Globus pallidus (tissue), 1 donor: ENCODE results near the gene TNS3.
"Not testable (repeated sequence)": the region's sequence is repeated elsewhere in the genome, so short reads cannot be mapped to it uniquely, and the experiment has no call there.

Source experiments
- DNase-seq: peaks from one replicate; pipeline ENCODE4 v3.0.0-alpha.2; 2015; ENCODE audit warnings: low spot score

The TNS3 gene

GRCh38 chr7:47581804-47582763 is at the start of gene TNS3:
Gene TNS3, minus strand, starts transcription at chr7:47582111. Its CDS starts 142,475 bp downstream, at chr7:47439636.
- DNase-seq: no peak

- DNase-seq: no peak
These were observed 49.8 kb upstream of the TNS3 start for GRCh38 chr7:47631711-47632110.

GRCh38 chr7:47627580-47628283 is 45.8 kb upstream of the TNS3 start:
- no peak for DNase-seq

DNA sequence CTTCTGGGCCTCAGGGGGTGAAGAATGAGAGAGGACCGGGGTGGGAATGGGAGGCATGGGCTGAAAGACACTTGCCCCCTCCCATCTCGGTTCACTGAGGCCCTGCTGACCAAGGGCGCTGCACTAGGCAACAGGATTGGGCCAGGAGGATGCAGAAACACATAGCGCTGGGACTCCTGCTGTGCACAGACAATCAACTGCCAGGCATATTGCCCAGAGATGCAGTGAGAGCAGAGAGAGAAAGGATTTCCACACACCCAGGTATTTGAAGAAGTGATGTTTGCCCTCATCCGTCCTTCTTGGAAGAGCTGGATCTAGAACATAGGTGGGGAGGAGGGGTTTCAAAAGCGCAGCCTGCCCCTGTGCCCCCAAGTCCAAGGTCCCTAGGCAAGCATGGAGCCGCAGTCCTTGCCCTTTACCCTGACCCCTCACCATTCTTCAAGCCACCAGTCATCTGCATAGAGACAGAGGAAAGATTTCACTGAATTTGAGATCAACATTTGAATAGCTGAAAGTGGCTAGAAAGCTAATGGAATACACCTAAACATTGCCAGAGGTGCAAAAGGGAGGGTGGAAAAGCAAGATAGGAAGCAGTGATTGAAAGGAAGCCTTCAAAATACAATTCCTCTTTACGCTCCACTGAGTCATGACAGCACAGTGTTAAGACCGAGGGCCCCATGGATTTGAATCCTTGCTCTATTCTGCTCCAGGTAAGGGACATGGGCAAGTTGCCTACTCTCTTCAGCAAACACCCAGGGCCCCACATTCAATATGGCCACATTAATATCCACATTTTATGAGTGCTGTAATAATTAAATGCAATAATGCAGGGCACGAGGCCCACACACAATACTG is 44.2 kb upstream of the TNS3 start:
- DNase-seq: no peak

DNA sequence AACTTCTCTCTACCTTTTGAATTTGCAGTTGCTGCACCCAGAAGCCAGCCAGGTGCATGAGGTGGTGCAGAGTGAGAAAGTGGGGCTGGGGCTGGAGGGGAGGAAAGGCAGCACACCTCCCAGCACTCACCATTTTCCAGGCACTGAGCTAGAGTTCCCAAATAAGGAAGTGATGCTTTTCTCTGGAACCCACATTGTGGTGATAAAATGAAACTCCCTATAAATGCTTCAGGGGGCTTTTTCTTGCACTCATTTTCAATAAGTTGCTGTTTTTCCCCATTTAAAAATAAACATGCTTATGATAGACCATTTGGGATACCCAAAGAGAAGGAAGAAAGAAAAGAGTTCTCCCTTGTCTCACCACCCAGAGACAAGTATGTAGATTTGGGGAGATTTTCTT is 42.8 kb upstream of the TNS3 start:
- no peak for DNase-seq

GRCh38 chr7:47622946-47623640 is 41.2 kb upstream of the TNS3 start:
- DNase-seq: no peak

DNA sequence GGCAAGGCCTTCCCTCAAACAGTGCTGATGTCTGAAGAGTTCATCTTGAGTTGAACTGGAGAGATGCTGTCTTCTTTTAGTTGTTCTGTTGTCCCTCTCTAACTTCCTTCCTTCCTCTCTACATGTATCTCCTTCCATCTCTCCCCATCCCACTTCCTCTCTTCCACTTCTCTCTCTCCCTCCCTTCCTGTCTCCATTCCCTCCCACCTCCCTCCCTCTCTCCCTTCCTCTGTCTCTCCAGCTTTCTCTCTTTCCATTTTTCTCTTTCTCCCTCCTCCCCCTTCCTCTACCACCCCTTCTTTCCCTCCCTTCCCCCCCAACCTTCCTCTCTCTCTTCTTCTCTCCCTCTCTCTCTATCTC is 40.7 kb upstream of the TNS3 start:
- DNase-seq: no peak

- DNase-seq: no peak
These were observed 40.2 kb upstream of the TNS3 start for GRCh38 chr7:47621979-47622561.

DNA sequence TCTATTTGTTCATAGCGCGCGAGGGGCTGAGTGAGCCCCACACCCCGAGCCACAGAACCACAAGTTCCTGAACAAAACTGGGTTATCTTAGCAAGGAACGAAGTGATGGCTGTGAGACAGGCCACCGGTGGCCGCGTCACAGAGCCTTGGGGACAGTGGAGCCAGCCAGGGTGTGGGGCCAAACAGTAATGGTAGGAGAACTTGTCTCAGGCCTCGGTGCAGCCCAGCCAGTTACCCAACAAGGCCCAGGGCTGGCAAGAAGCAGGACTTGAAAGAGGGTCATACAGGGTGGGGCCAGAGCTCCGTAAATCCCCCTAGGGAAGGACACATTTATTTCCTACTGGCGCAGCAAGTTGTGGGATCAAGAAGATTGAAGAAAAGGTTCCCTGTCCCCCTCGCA is 39.4 kb upstream of the TNS3 start:
- DNase-seq: no peak

GRCh38 chr7:47619806-47620205 is 37.9 kb upstream of the TNS3 start:
- DNase-seq: no peak

DNA sequence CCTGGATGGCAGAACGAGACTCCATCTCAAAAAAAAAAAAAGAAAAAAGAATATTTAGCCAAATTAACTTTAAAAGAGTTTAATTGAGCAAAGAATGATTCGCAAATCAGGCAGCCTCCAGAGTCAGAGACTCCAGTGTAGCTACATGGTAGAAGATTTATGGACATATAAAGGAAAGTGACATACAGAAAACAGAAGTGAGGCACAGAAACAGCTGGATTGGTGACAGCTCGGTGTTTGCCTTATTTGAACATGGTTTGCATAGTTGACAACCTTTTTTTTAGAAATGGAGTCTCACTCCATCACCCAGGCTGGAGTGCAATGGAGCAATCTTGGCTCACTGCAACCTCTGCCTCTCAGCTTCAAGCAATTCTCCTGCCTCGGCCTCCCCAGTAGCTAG is 35.2 kb upstream of the TNS3 start:
- DNase-seq: no peak

GRCh38 chr7:47614450-47614849 is 32.5 kb upstream of the TNS3 start:
- DNase-seq: no peak

- no peak for DNase-seq
These were observed 29.2 kb upstream of the TNS3 start for GRCh38 chr7:47611045-47611511.

- DNase-seq: no peak
These were observed 28.7 kb upstream of the TNS3 start for GRCh38 chr7:47610506-47611044.

DNA sequence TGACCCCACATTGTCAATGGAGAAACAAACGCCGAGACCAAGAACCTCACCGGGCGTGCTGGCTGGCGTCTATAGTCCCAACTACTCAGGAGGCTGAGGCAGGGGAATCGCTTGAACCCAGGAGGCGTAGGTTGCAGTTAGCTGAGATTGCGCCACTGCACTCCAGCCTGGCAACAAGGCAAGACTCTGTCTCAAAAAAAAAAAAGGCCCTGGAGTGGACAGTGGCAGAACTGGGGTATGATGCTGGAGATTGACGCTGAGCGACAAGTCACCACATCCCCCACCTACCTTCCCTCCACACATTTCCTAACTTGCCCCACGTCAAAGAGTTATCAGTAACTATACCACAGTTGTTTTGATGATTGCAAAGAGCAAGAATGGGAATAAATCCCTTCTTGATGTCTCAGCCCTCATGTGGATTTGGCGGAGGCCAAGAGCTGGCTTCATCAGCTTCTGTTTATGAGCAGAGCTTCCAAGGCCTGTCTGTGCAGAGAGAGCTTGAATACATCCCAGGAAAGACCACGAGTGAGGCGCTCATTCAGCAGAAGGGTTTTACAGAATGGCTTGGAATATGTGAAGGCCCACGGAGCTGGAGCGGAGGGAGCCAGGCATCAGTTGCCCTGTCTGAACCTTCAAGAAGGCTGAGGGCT is 28.0 kb upstream of the TNS3 start:
- DNase-seq: no peak

GRCh38 chr7:47606593-47607046 is 24.7 kb upstream of the TNS3 start:
- DNase-seq: not testable (repeated sequence)

- DNase-seq: no peak
These were observed 24.1 kb upstream of the TNS3 start for GRCh38 chr7:47605816-47606575.

DNA sequence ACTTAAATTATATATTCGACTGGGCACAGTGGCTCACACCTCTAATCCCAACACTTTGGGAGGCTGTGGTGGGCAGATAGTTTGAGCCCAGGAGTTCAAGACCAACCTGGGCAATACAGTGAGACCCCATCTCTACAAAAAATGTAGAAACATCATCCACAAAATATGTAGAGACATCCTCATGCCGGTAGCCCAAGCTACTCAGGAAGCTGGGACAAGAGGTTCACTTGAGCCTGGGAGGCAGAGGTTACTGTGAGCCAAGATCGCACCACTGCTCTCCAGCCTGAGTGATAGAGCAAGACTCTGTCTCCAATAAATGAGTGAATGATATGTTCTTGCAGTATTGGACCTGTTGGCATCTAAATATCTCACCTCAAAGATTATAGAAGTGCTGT is 22.6 kb upstream of the TNS3 start:
- DNase-seq: no peak

DNA sequence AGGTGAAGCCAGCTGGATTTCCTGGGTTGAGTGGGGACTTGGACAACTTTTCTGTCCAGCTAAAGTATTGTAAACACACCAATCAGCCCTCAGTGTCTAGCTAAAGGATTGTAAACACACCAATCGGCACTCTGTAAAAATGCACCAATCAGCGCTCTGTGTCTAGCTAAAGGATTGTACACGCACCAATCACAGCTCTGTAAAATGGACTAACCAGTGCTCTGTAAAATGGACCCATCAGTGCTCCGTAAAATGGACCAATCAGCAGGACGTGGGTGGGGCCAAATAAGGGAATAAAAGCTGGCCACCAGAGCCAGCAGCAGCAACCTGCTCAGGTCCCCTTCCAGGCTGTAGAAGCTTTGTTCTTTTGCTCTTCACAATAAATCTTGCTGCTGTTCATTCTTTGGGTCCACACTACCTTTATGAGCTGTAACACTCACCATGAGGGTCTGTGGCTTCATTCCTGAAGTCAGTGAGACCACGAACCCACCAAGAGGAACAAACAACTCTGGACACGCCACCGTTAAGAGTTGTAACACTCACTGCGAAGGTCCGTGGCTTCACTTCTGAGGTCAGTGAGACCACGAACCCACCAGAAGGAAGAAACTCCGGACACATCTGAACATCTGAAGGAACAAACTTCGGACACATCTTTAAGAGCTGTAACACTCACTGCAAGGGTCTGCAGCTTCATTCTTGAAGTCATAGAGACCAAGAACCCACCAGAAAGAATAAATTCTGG is 21.8 kb upstream of the TNS3 start:
- not testable (repeated sequence) for DNase-seq
